ENCODE results near the gene UIMC1. TPM values are rescaled to one million over a fixed set of nuclear protein-coding genes. Genes with fewer than 3 reads are reported as not detected.

UIMC1 gene
- total RNA-seq, 1 experiment from 2014 or later, result 47.6 TPM

- no peak overlapping the region for H3K4me3 ChIP-seq
- H3K9me3 ChIP-seq, result no peaks in the 10 kb centered on the region
- no peaks in the 10 kb centered on the region for H3K27me3 ChIP-seq
- H3K36me3 ChIP-seq, result peaks cover 50% of the 10 kb centered on the region
- DNase-seq, result no peak
Measured at GRCh38 chr5:176901260-176902101, 105.1 kb downstream of the UIMC1 start.

- Histone ChIP-seq H3K9me3 (no peaks in the 10 kb centered on the region), H3K36me3 (peaks cover 43% of the 10 kb centered on the region), H3K27me3 (no peaks in the 10 kb centered on the region), H3K4me3 (no peak overlapping the region)
- no peak for DNase-seq
Measured at GRCh38 chr5:176900780-176901204, 105.8 kb downstream of the UIMC1 start.

- no peaks in the 10 kb centered on the region for H3K27me3 ChIP-seq
- H3K36me3 ChIP-seq, result peaks cover 37% of the 10 kb centered on the region
- H3K4me3 ChIP-seq, result no peak overlapping the region
- no peak for DNase-seq
- H3K9me3 ChIP-seq, result no peaks in the 10 kb centered on the region
Measured at GRCh38 chr5:176899946-176900779, 106.4 kb downstream of the UIMC1 start.

GRCh38 chr5:176899296-176899891 is 107.2 kb downstream of the UIMC1 start, which contains the start of gene HK3:
Gene HK3 (minus strand): TSS chr5:176899346. CDS start chr5:176896159, 3,187 bp downstream.
- no peak within 1 kb of the TSS for H3K4me3 ChIP-seq
- no peaks in the 10 kb centered on the region for H3K9me3 ChIP-seq
- no peak for DNase-seq
- peaks cover 29% of the 10 kb centered on the region for H3K36me3 ChIP-seq
- no peaks in the 10 kb centered on the region for H3K27me3 ChIP-seq

DNA sequence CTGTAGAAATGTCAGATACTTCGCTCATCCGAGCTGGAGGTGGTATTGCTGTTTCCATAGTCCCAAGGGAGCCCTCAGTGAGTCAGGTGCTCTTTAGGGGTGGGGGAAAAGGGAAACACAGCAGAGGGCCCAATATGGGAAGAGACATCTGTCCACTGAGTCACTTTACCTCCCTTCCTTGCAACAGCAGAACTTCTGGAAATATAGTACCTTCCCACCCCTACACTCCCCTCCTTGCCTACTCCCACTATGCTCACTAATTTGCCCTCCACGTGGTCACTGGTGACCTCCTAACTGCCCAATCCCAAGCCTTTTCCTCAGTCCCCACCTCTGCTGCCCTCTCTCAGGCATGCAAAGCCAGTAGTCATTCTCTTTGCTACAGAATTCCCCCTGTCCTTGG is 109.3 kb downstream of the UIMC1 start:
- no peak for DNase-seq

DNA sequence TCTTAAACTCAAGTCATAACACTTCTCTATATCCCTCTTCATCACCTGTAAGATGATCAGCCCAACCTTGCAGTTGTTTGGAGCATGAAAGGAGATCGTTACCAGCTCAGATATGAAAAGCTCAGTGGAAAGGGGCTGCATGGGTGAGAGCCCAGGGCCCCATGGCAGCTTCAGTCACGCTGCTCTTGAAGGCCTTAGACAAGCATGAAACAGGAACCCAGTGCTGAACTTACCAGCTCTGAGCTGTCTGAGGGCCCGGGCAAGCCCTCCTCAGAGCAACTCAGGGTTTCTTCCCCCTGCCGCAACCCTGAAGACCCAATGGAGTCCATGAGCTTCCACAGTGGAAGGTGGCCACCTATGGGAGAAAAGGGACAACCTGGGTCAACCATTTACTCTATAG is 110.7 kb downstream of the UIMC1 start:
- H3K27me3 ChIP-seq, result no peaks in the 10 kb centered on the region
- no peak overlapping the region for H3K4me3 ChIP-seq
- peaks cover under 1% of the 10 kb centered on the region; the same call in 1 of the 2 replicates for H3K36me3 ChIP-seq
- no peaks in the 10 kb centered on the region for H3K9me3 ChIP-seq
- no peak for DNase-seq

More for the DNA sequence above, 109.3 kb downstream of the UIMC1 start:
- Histone ChIP-seq H3K36me3 (peaks cover 8% of the 10 kb centered on the region), H3K4me3 (no peak overlapping the region), H3K27me3 (no peaks in the 10 kb centered on the region), H3K9me3 (no peaks in the 10 kb centered on the region)

DNA sequence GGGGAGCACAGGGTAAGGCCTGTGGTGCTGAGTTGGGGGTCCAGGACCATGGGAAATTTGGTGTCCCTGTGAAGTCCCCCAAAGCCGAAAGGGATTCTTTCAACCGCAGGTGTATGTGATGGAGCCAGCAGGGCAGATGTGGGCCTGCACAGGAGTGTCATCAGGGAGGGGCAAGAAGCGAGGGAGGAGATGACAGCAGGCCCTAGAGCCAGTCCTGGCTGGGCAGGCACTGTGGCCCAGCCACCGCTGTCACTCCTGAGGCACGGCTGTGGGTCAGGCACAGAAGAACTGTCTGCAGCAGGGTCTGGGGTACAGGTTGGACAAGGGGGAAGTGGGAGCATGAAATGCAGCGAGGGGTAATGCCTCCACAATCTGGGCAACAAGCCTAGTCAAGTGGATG is 112.3 kb downstream of the UIMC1 start:
- no peak overlapping the region for H3K4me3 ChIP-seq
- no peaks in the 10 kb centered on the region for H3K27me3 ChIP-seq
- DNase-seq, result no peak

DNA sequence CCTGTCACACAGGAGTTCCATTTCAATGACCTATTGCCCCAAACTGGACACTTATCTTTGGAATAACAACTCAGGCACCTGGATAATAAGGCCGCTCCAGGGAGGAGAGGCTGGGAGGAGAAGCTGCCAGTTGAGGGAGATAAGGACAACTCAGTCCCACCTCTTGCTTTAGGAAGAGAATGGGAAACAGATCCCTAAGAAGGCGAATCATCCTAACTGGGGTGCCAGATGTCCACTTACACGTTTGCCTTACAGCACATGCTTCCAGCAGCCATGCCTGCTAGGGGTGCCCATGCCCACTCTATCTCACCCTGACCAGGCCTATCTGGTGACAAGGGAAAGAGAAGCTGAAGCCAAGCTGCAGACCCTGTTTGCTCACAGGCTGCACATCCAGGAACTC is 113.9 kb downstream of the UIMC1 start:
- Histone ChIP-seq H3K27me3 (no peaks in the 10 kb centered on the region), H3K4me3 (no peak overlapping the region), H3K9me3 (no peaks in the 10 kb centered on the region), H3K36me3 (no peaks in the 10 kb centered on the region)
- DNase-seq, result no peak

More for the DNA sequence above, 112.3 kb downstream of the UIMC1 start:
- H3K9me3 ChIP-seq, result no peaks in the 10 kb centered on the region
- H3K36me3 ChIP-seq, result no peaks in the 10 kb centered on the region

DNA sequence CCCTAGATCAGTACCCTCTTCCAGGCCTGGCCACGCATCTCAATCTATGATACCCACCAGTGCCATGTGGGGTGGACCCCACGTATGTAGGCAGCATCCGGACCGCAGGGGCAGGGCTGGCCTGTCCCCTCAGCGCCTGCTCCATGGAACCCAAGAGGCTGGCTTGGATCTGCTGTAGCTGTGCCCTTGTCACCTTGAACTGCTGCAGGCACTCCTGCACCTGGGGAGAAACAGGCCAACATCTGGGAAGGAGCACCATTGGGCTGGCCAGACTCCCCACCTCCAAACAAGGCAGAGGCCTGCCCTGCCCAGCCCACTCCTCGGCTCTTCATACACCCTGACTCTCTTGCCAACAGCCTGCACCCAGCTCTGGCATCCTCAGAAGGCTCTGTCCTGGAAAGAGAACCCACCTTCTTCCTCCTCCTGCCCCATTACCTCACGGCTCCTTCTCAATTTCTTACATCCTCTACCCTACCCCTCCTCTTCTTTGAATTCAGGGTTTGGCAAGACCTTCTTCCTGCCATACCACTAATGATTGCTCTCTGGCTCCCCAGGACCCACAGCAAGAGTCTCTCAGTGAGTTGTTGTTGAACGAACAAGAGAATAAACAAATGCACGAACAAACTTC is 115.1 kb downstream of the UIMC1 start:
- no peak overlapping the region for H3K4me3 ChIP-seq
- H3K9me3 ChIP-seq, result no peaks in the 10 kb centered on the region
- no peaks in the 10 kb centered on the region for H3K36me3 ChIP-seq
- H3K27me3 ChIP-seq, result no peaks in the 10 kb centered on the region
- DNase-seq, result no peak

DNA sequence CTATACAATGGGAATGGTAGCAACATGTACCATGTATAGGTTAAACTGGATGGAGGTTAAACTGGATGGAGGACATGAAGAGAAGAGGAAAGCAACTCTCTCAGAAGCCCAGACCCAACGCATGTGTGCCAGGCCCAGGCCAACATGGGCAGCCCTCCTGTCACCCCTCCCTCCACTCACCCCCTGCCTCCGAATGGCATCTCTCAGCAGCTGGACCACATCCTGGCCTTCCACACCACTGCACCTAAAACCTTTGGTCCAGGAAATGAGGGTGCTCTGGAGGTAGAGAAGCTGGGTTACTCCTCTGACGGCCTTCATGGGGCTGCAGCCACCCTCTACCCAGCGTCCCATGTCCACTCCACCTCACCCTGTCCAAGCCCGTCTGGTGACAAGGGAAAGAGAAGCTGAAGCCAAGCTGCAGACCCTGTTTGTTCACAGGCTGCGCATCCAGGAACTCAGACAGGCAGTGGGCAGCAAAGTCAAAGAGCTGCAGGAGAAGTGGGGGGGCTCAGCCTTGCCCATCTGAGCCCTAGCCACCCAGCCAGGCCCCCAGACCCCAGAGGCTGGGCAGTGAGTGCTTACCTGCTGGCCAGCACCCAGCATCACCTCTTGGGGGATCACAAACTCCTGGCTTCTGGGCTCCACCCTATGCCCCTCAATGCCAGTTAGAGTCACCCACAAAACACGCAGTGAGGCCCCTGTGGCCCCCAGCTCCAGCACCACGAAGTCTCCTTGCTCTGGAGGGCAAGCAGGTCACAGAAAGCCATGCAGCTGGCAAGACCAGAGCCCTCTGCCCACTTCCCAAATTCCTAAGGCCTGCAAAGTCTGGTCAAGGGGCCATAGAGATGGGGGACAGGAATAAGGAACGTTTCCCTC is 115.9 kb downstream of the UIMC1 start:
- no peak for DNase-seq
- Histone ChIP-seq H3K27me3 (no peaks in the 10 kb centered on the region), H3K4me3 (no peak overlapping the region), H3K36me3 (no peaks in the 10 kb centered on the region), H3K9me3 (no peaks in the 10 kb centered on the region)

- no peak for DNase-seq
Measured at GRCh38 chr5:176889321-176890280, 117.0 kb downstream of the UIMC1 start.

DNA sequence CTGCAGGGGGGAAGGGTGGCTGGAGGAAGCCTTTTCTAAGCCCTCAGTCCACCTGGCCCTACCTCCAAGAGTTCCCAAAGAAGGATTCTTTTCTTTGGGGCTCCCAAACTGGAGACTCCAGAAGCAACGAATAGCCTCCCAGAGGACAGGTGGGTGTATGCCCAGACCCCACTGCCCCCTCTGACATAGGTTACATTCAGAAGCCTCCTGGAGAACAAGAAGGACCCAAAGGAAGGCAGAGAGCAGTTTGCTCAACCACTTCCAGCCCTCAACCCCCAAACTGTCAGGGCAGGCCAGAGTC is 117.8 kb downstream of the UIMC1 start:
- no peaks in the 10 kb centered on the region for H3K9me3 ChIP-seq
- no peak for DNase-seq
- no peak overlapping the region for H3K4me3 ChIP-seq
- no peaks in the 10 kb centered on the region for H3K27me3 ChIP-seq
- no peaks in the 10 kb centered on the region for H3K36me3 ChIP-seq

More at GRCh38 chr5:176889321-176890280, 117.0 kb downstream of the UIMC1 start:
- H3K9me3 ChIP-seq, result no peaks in the 10 kb centered on the region
- H3K4me3 ChIP-seq, result no peak overlapping the region
- no peaks in the 10 kb centered on the region for H3K27me3 ChIP-seq
- H3K36me3 ChIP-seq, result no peaks in the 10 kb centered on the region

DNA sequence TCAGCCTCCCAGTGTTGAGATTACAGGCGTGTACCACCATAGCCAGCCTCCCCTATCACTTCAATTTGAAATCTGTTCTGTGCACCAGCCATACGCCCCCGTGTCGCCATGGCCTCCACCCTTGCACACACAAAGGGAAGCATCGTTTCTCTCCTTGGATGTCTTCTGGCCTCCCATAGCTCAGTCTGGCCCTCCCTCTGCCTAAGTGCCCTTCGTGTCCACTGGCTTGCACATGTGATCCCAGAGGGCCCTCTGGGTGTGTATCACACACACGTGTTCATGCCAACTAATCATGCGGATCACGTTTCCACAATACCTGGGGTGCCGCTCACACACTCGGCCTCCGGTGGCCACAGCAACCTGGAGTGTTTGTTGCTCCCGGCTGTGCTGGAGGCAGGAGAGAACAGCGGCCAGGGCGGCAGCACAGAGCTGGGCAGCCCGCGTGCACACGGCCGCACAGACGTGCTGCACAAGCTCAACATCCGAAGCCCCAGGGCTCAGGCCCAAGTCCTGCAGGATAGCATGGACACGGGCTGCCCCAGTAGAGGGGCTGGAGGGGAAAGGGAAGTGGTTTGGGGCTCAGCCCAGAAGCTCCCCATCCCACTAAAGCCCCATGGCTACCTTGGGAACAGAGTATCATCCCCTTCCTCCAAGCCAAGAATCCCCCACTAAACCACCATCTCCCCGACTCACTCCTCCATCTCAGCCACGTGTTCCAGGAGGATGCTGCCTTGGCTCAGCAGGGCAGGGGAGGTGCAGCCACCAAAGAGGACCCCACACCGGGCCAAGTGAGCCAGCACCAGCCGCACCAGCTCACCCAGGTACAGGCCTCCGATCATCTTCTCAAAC is 118.3 kb downstream of the UIMC1 start:
- Histone ChIP-seq H3K27me3 (no peaks in the 10 kb centered on the region), H3K36me3 (no peaks in the 10 kb centered on the region), H3K4me3 (no peak overlapping the region), H3K9me3 (no peaks in the 10 kb centered on the region)
- no peak for DNase-seq

DNA sequence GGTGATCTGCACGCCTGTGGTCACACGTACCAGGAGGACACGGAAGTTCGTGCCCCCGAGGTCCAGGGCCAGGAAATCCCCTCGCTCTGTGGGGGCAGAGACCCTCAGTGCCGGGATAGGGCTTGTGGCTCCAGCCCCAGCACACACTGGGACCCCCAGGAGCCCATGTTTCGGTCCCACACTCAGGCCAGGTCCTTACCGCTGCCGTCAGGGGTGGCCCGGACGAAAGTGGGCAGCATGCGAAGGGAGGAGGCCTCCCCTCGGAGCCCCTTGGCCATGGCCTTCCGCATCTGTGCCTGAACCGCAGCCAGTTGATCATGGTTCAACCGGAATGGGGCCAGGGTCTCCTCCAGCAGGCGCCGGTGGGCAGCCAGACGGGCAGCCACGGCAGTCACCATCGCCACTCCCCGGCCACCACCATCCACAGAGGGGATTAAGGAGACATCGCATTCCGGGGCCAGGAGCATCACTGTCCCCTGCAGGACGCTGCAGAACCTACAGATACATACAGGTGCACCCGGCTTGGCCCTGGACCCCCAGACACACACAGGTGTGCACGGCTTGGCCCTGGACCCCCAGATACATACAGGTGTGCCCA is 119.2 kb downstream of the UIMC1 start:
- no peaks in the 10 kb centered on the region for H3K27me3 ChIP-seq
- no peak overlapping the region for H3K4me3 ChIP-seq
- no peaks in the 10 kb centered on the region for H3K9me3 ChIP-seq
- no peak for DNase-seq
- no peaks in the 10 kb centered on the region for H3K36me3 ChIP-seq

Data from MG63 (cell line).